ENCODE measurements around the gene PCGF5.
"Not testable (repeated sequence)": the region's sequence is repeated elsewhere in the genome, so short reads cannot be mapped to it uniquely, and the experiment has no call there.

The PCGF5 gene

GRCh38 chr10:91253300-91253699 lies 32.8 kb downstream of the PCGF5 start:
- H3K4me3 ChIP-seq = no peak overlapping the region
- H3K27ac ChIP-seq = no peak overlapping the region

DNA sequence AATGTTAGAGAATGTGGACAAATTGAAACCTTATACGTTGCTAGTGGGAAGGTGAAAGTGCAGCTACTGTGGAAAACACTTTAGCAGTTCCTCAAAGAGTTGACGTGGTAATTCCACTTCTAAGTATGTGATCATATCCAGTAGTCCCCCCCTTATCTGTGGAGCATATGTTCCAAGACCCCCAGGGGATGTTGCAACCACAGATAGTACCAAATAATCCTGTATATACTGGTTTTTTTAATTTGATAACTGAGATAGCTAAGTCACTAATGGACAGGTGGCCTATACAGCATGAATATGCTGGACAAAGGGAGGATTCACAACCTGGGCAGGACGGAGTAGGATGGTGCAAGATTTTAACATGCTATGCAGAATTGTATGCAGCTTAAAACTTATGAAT lies 36.8 kb downstream of the PCGF5 start:
- Histone ChIP-seq H3K27ac (no peak overlapping the region), H3K4me3 (no peak overlapping the region)

- H3K4me3 ChIP-seq, H3K27ac ChIP-seq: not testable (repeated sequence)
Observed at GRCh38 chr10:91260417-91260816, 40.0 kb downstream of the PCGF5 start.

- Histone ChIP-seq H3K27ac (no peak overlapping the region), H3K4me3 (no peak overlapping the region)
Observed at GRCh38 chr10:91271886-91272285, 51.4 kb downstream of the PCGF5 start.

GRCh38 chr10:91284486-91285090 lies 64.1 kb downstream of the PCGF5 start:
- H3K27ac ChIP-seq = no peak overlapping the region
- no peak overlapping the region for H3K4me3 ChIP-seq

- H3K4me3 ChIP-seq = no peak overlapping the region
- H3K27ac ChIP-seq = peak overlapping the region in 1 of 21 experiments; percentile 16
Observed at GRCh38 chr10:91286572-91286971, 66.1 kb downstream of the PCGF5 start.

GRCh38 chr10:91287276-91287675 lies 66.8 kb downstream of the PCGF5 start:
- Histone ChIP-seq H3K4me3 (no peak overlapping the region), H3K27ac (peak overlapping the region in 2 of 21 experiments; percentile 9 to 16)

- peak overlapping the region in 1 of 21 experiments; percentile 75 for H3K27ac ChIP-seq
- H3K4me3 ChIP-seq = no peak overlapping the region
Observed at GRCh38 chr10:91287912-91288311, 67.4 kb downstream of the PCGF5 start.

DNA sequence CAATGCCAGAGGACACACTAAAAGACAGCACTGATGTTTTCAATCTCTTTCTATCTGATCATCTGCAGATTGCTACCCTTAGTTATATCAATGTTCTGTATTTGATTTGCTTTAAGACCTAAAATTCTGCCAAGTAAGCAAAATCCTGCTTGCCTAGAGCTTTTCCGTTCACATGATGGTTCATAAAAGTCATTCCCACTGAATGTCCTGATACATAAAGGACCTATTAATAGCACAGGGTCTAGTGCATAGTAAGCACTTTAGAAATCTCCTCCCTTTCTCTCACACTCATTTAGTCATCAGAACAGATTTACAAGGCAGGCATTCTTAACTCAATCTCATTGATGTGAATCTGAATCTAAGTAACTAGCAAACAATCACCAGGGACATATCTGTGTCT lies 68.8 kb downstream of the PCGF5 start:
- Histone ChIP-seq H3K4me3 (no peak overlapping the region), H3K27ac (peak overlapping the region in 3 of 21 experiments; percentile 31 to 73 (median 50))

- H3K27ac ChIP-seq = peak overlapping the region in 1 of 21 experiments; percentile 73
- H3K4me3 ChIP-seq = no peak overlapping the region
Observed at GRCh38 chr10:91290607-91291006, 70.1 kb downstream of the PCGF5 start.

DNA sequence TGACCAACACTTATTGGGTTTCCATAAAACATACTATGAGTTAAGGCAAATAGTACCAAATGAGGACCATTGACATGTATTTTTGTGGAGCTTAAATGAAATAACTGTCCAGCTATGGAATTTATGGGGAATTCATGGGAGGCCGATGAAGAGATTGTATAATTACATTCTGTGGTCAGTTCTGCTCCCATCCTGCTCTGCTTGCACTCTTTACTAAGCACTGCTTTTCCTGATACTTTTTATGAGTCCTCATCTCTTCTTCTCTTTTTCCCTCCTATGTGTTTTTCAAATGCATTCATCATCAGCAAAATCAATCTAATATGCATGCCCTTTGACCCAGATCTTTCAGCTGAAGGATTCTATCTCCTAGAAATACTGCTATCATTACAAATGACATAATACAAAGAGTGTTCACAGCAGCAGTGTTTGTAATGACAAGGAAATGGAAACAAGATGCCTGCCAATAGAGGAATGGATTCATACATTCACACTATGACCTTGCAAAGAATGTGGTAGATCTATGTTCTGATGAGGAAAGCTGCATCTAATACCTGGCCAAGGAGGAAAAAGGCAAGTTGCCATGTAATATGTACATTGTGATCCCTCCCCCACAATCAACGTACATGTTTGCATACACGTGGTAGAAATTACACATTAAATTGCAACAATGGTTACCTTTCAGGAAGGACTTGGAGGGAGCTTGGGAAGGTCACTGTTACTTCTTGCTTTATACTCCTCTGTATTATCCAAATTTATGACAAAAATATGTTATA lies 73.9 kb downstream of the PCGF5 start:
- H3K4me3 ChIP-seq = no peak overlapping the region
- no peak overlapping the region for H3K27ac ChIP-seq

GRCh38 chr10:91295346-91295745 lies 74.9 kb downstream of the PCGF5 start:
- H3K27ac ChIP-seq = no peak overlapping the region
- H3K4me3 ChIP-seq = no peak overlapping the region

GRCh38 chr10:91296471-91296870 lies 76.0 kb downstream of the PCGF5 start:
- no peak overlapping the region for H3K4me3 ChIP-seq
- no peak overlapping the region for H3K27ac ChIP-seq

DNA sequence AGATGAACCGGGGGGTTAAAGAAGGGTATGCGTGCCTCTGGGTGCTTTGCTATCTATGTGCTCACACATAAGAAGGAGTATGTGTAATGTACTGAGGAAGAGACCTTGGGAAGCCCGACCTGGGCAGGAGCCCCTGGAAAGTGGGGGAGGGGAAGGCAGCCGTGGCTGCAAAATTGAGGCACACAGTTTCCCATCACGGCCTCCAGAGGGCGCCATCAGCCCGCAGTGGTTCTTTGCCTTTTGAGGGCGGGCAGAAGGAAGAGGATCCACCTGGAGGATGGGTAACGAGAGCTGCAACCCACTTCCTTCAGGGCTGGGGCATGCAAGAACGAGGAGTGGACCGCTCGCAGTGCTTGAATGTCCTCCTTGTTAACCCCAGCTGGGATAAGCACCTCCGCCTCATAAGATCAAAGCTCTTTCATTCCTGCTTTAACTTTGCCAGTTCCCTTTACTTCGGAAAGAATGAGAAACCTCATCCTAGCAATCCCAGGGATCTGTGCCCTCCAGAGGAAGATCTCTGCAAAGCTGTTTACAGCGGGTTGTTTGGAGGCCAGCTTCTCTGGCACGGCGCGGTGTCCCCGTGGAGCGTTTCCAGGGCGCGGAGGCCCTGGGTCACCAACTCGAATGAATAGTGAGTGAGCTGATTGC lies 77.9 kb downstream of the PCGF5 start:
- Histone ChIP-seq H3K27ac (peak overlapping the region in 3 of 21 experiments; percentile 24 to 46 (median 38)), H3K4me3 (peak overlapping the region in 6 of 7 experiments; percentile 12 to 38 (median 25))

GRCh38 chr10:91299999-91300575 lies 79.6 kb downstream of the PCGF5 start:
- H3K4me3 ChIP-seq = no peak overlapping the region
- no peak overlapping the region for H3K27ac ChIP-seq

DNA sequence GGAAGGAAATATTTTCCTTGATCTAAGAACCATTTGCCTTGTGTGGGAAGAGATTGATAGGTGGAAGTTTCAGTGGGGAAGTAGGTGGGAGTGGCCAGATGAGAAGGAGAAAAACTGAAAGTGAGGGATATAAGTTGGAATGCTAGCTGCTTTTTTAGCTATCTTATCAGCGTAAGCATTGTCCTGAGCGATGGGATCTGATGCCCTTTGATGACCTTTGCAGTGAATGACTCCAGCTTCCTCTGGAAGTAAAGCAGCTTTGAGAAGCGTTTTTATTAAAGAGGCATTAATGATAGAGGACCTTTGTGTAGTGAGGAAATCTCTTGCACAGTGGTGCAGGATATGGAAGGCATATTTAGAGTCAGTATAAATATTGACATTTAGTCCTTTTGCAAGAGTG lies 82.5 kb downstream of the PCGF5 start:
- H3K27ac ChIP-seq, H3K4me3 ChIP-seq: not testable (repeated sequence)

DNA sequence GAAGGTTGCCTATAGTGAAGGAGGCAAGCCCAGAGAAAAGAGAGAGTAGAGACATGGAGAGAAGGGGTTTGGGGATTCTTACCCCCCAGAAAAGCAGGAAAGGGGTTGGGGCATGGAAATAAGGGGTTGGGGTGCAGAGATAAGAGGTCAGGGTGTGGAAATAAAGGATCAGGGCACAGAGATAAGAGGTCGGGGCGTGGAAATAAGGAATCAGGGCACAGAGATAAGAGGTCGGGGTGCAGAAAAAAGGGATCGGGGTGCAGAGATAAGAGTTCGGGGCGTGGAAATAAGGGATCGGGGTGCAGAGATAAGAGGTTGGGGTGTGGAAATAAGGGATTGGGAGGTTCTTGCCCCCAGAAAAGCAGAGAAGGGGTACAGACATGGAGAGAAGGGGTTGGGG lies 85.5 kb downstream of the PCGF5 start:
- H3K4me3 ChIP-seq, H3K27ac ChIP-seq: not testable (repeated sequence)

GRCh38 chr10:91307489-91307888 lies 87.0 kb downstream of the PCGF5 start:
- H3K4me3 ChIP-seq = no peak overlapping the region

DNA sequence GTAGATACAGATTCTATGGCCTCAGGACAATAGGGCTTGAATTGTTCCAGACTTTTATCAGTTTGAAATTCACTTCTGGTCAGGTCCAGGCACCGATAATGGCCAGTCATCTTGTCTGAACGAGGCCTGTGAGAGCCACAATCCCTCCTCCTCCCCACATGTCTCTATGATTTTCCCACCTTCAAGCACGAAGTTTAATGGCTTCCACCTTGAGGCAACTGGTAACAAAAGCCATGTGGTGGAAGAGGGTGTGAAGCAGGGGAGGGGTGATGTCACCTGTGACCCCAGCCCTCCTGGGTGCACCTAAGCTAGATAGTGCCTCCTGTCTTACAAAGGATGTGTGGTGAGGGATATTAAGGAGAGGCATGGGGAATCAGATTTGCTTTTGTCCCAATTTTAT lies 89.2 kb downstream of the PCGF5 start:
- no peak overlapping the region for H3K27ac ChIP-seq

More at GRCh38 chr10:91307489-91307888, 87.0 kb downstream of the PCGF5 start:
- no peak overlapping the region for H3K27ac ChIP-seq

GRCh38 chr10:91311601-91312381 lies 91.3 kb downstream of the PCGF5 start:
- Histone ChIP-seq H3K4me3 (no peak overlapping the region), H3K27ac (no peak overlapping the region)

More for the DNA sequence above, 89.2 kb downstream of the PCGF5 start:
- no peak overlapping the region for H3K4me3 ChIP-seq

All from skin epidermis (tissue), 12 donors.